A204.1 (cell line): Measurements from ENCODE around the gene FHIT.

Source experiments
- FAIRE-seq: peaks from 2 replicates; lab custom pipeline; 2012; peaks lifted over from hg19 to GRCh38; lab: Jason Lieb, UNC

FHIT gene

GRCh38 chr3:61169621-61170251 lies 81.5 kb downstream of the FHIT start:
- FAIRE-seq, result no peak

GRCh38 chr3:61168286-61168685 lies 83.0 kb downstream of the FHIT start:
- no peak for FAIRE-seq

GRCh38 chr3:61162965-61163364 lies 88.3 kb downstream of the FHIT start:
- no peak for FAIRE-seq

GRCh38 chr3:61158667-61159066 lies 92.6 kb downstream of the FHIT start:
- no peak for FAIRE-seq

GRCh38 chr3:61158216-61158615 lies 93.0 kb downstream of the FHIT start:
- no peak for FAIRE-seq

GRCh38 chr3:61157414-61157813 lies 93.8 kb downstream of the FHIT start:
- FAIRE-seq, result no peak

- no peak for FAIRE-seq
These were observed 95.5 kb downstream of the FHIT start for GRCh38 chr3:61155701-61156292.

GRCh38 chr3:61154457-61155198 lies 96.6 kb downstream of the FHIT start:
- FAIRE-seq, result no peak

- FAIRE-seq, result no peak
These were observed 99.2 kb downstream of the FHIT start for GRCh38 chr3:61152071-61152470.

GRCh38 chr3:61149236-61149635 lies 102.0 kb downstream of the FHIT start:
- no peak for FAIRE-seq

GRCh38 chr3:61146010-61146890 lies 105.0 kb downstream of the FHIT start:
- FAIRE-seq, result no peak

- FAIRE-seq, result no peak
These were observed 109.6 kb downstream of the FHIT start for GRCh38 chr3:61141697-61142096.

- FAIRE-seq, result no peak
These were observed 110.0 kb downstream of the FHIT start for GRCh38 chr3:61141227-61141626.

- no peak for FAIRE-seq
These were observed 111.6 kb downstream of the FHIT start for GRCh38 chr3:61139686-61140085.

- no peak for FAIRE-seq
These were observed 112.9 kb downstream of the FHIT start for GRCh38 chr3:61138401-61138800.

- FAIRE-seq, result no peak
These were observed 115.1 kb downstream of the FHIT start for GRCh38 chr3:61136191-61136590.

GRCh38 chr3:61134532-61134931 lies 116.7 kb downstream of the FHIT start:
- no peak for FAIRE-seq

GRCh38 chr3:61132062-61132461 lies 119.2 kb downstream of the FHIT start:
- FAIRE-seq, result no peak

GRCh38 chr3:61118830-61119229 lies 132.4 kb downstream of the FHIT start:
- FAIRE-seq, result no peak

- no peak for FAIRE-seq
These were observed 134.0 kb downstream of the FHIT start for GRCh38 chr3:61117045-61117898.

- no peak for FAIRE-seq
These were observed 136.8 kb downstream of the FHIT start for GRCh38 chr3:61114316-61114953.
